ENCODE data around the gene TRAF2.

GRCh38 chr9:136837146-136837855 lies 49.0 kb upstream of the TRAF2 start:
- TF ChIP-seq POLR2AphosphoS5 (IDR thresholded peaks at IDR 0.05; ENCODE audit: borderline replicate concordance, low read depth, low read length) (no peak), EZH2 (IDR thresholded peaks at IDR 0.05) (no peak), FOXP2 (optimal IDR thresholded peaks at IDR 0.05; ENCODE audit: control extremely low read depth, extremely low read length, insufficient read depth) (no peak)

Measured in SK-N-MC (cell line).